ENCODE measurements around the gene DENND2A. TPM values are rescaled to one million over a fixed set of nuclear protein-coding genes. Genes with fewer than 3 reads are reported as not detected.

DENND2A gene
- total and polyA plus RNA-seq, 2 of the 4 experiments (the other 2 are of a cell fraction) = 7.5 to 10.3 TPM

DNA sequence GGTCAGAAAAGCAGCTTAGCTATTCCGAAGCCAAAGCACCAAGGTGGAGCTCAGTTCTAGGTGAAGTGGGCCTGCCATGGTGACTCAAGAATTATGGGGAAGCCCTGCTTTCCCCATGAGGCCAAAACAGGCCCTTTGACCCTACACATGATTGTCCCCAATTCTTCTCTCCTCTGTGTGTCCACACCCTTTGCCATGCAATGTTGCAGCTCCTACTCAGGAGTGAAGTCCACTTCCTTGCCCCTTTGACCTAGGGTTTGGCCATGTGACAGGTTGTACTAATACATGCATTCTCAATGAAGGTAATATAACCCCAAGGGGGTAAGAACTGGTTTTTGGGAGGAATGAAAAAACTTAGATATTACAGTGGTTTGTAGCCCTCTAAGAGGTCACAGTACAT is 93.7 kb downstream of the DENND2A start:
- Histone ChIP-seq H3K18ac (ENCODE audit: low read depth, low read length) (no peak overlapping the region), H3K79me1 (ENCODE audit: low read depth in 1 of 2, low read length in 2 of 2) (peaks cover 0 to 9% of the 10 kb centered on the region in 2 experiments; a peak in 2 of 4 replicates), H3K9ac (ENCODE audit: low read depth, low read length) (no peak overlapping the region), H4K5ac (ENCODE audit: low read depth, low read length) (no peak overlapping the region), H2AK5ac (ENCODE audit: low read depth, low read length) (no peak overlapping the region), H3K4me3 (ENCODE audit: insufficient read depth, low read depth, low read length) (no peak overlapping the region), H4K20me1 (ENCODE audit: insufficient read depth, low read length) (peaks cover under 1% of the 10 kb centered on the region; the same call in 1 of the 2 replicates), H2AFZ (replicated peaks; ENCODE audit: low read length, poor library complexity) (no peak overlapping the region), H2BK20ac (ENCODE audit: low read depth, low read length) (no peak overlapping the region), H3K9me1 (ENCODE audit: insufficient read depth, low read length) (peaks cover 12% of the 10 kb centered on the region), H3K23ac (ENCODE audit: low read depth, low read length) (no peak overlapping the region), H4K91ac (ENCODE audit: insufficient read depth, low read depth, low read length) (no peak overlapping the region), H3K36me3 (ENCODE audit: control insufficient read depth, insufficient read depth, low read length) (peaks cover 38% of the 10 kb centered on the region), H3K9me3 (ENCODE audit: control insufficient read depth, insufficient read depth, low read length) (no peaks in the 10 kb centered on the region), H2BK120ac (ENCODE audit: low read depth, low read length) (no peak overlapping the region), H2BK5ac (ENCODE audit: low read depth, low read length, poor library complexity, severe bottlenecking) (no peak overlapping the region), H2AK9ac (replicated peaks; ENCODE audit: low read depth, low read length, poor library complexity) (no peak overlapping the region), H2BK15ac (ENCODE audit: low read depth, low read length) (no peak overlapping the region), H3K27ac (ENCODE audit: insufficient read depth, low read length) (no peak overlapping the region), H3K4ac (ENCODE audit: low read depth, low read length) (no peak overlapping the region), H3K14ac (replicated peaks; ENCODE audit: low read depth, low read length) (no peak overlapping the region), H4K8ac (ENCODE audit: low read depth in 2 of 2, low read length in 2 of 2) (no peak overlapping the region), H3K4me1 (ENCODE audit: control insufficient read depth, insufficient read depth, low read length) (peaks cover 8% of the 10 kb centered on the region), H3K4me2 (ENCODE audit: low read depth, low read length) (no peak overlapping the region), H3K56ac (ENCODE audit: extremely low read depth, insufficient read depth, low read length) (no peak overlapping the region), H3K27me3 (ENCODE audit: control insufficient read depth, insufficient read depth, low read length) (no peaks in the 10 kb centered on the region)
- CTCF ChIA-PET = no interaction called here
- no peak for ATAC-seq (ENCODE audit: low read depth)
- intact Hi-C loops (cut with micrococcal nuclease) (no loop called here), in situ Hi-C loops (cut with MboI; ENCODE audit: low sequenced_read_pairs) (no loop called here), dilution Hi-C loops (cut with HindIII; ENCODE audit: low sequenced_read_pairs, unreplicated experiment) (no loop called here)
- WGBS, 2 experiments (ENCODE audit: extremely low coverage in 2 of 2, insufficient read length in 1 of 2) = no CpG with 5 or more reads among the region's 1 CpG
- TF ChIP-seq, protein P1, sequence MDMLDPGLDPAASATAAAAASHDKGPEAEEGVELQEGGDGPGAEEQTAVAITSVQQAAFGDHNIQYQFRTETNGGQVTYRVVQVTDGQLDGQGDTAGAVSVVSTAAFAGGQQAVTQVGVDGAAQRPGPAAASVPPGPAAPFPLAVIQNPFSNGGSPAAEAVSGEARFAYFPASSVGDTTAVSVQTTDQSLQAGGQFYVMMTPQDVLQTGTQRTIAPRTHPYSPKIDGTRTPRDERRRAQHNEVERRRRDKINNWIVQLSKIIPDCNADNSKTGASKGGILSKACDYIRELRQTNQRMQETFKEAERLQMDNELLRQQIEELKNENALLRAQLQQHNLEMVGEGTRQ (IDR thresholded peaks at IDR 0.05; ENCODE audit: low read depth, low read length) = no peak
- TF ChIP-seq, protein P2, sequence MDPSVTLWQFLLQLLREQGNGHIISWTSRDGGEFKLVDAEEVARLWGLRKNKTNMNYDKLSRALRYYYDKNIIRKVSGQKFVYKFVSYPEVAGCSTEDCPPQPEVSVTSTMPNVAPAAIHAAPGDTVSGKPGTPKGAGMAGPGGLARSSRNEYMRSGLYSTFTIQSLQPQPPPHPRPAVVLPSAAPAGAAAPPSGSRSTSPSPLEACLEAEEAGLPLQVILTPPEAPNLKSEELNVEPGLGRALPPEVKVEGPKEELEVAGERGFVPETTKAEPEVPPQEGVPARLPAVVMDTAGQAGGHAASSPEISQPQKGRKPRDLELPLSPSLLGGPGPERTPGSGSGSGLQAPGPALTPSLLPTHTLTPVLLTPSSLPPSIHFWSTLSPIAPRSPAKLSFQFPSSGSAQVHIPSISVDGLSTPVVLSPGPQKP (IDR thresholded peaks at IDR 0.05; ENCODE audit: borderline replicate concordance, low read depth, low read length) = no peak
- TF ChIP-seq BHLHE40 (IDR thresholded peaks at IDR 0.05; ENCODE audit: low read depth, low read length) (no peak), MAZ (IDR thresholded peaks at IDR 0.05; ENCODE audit: borderline replicate concordance, low read depth, low read length) (no peak), FOS (IDR thresholded peaks at IDR 0.05; ENCODE audit: low read depth, low read length) (no peak), RFX5 (IDR thresholded peaks at IDR 0.05; ENCODE audit: low read depth, low read length) (no peak), CHD1 (IDR thresholded peaks at IDR 0.05; ENCODE audit: low read depth, low read length) (no peak), CEBPB (IDR thresholded peaks at IDR 0.05; ENCODE audit: low read depth, low read length) (no peak), NFE2L2 (IDR thresholded peaks at IDR 0.05; ENCODE audit: low read depth, low read length) (no peak), RAD21 (IDR thresholded peaks at IDR 0.05; ENCODE audit: low read length) (no peak), MXI1 (IDR thresholded peaks at IDR 0.05; ENCODE audit: borderline replicate concordance, low read depth, low read length) (no peak), MAFK (IDR thresholded peaks at IDR 0.05; ENCODE audit: low read depth, low read length) (no peak), RCOR1 (IDR thresholded peaks at IDR 0.05; ENCODE audit: insufficient replicate concordance, low read length) (no peak)
- TF ChIP-seq, protein P3, sequence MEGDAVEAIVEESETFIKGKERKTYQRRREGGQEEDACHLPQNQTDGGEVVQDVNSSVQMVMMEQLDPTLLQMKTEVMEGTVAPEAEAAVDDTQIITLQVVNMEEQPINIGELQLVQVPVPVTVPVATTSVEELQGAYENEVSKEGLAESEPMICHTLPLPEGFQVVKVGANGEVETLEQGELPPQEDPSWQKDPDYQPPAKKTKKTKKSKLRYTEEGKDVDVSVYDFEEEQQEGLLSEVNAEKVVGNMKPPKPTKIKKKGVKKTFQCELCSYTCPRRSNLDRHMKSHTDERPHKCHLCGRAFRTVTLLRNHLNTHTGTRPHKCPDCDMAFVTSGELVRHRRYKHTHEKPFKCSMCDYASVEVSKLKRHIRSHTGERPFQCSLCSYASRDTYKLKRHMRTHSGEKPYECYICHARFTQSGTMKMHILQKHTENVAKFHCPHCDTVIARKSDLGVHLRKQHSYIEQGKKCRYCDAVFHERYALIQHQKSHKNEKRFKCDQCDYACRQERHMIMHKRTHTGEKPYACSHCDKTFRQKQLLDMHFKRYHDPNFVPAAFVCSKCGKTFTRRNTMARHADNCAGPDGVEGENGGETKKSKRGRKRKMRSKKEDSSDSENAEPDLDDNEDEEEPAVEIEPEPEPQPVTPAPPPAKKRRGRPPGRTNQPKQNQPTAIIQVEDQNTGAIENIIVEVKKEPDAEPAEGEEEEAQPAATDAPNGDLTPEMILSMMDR (conservative IDR thresholded peaks at IDR 0.05; ENCODE audit: low read depth, low read length) = no peak
- no peak for DNase-seq
- BruUV-seq (replicated peaks) = no TSS peak
- POLR2A ChIA-PET (ENCODE audit: unreplicated experiment) = no interaction called here

All from IMR-90 (cell line).